ENCODE results near the gene SLC6A11.
A peak's percentile ranks its signal among the peaks of the same experiment; 100 is the strongest.

The SLC6A11 gene

GRCh38 chr3:10888518-10889090 lies 72.6 kb downstream of the SLC6A11 start:
- H3K36me3 ChIP-seq (ENCODE audit: low read depth) = no peaks in the 10 kb centered on the region
- peaks cover 8% of the 10 kb centered on the region for H3K9me3 ChIP-seq (ENCODE audit: severe bottlenecking)
- peaks cover 14% of the 10 kb centered on the region for H3K4me1 ChIP-seq (ENCODE audit: insufficient read depth, poor library complexity, severe bottlenecking)
- H3K27me3 ChIP-seq (ENCODE audit: insufficient read depth, poor library complexity, severe bottlenecking) = no peaks in the 10 kb centered on the region
- peak overlapping the region; percentile 75 for H3K27ac ChIP-seq (ENCODE audit: poor library complexity, severe bottlenecking)
- DNase-seq (ENCODE audit: low spot score) (no peak), ATAC-seq (ENCODE audit: low read depth) (peak; percentile 60)
- no peak for TF ChIP-seq CTCF (IDR thresholded peaks at IDR 0.05; ENCODE audit: poor library complexity, severe bottlenecking)
- H3K4me3 ChIP-seq (ENCODE audit: severe bottlenecking) = no peak overlapping the region

GRCh38 chr3:10889206-10889960 lies 73.4 kb downstream of the SLC6A11 start:
- DNase-seq (ENCODE audit: low spot score) = no peak
- Histone ChIP-seq H3K4me3 (ENCODE audit: severe bottlenecking) (no peak overlapping the region), H3K9me3 (ENCODE audit: severe bottlenecking) (peaks cover 8% of the 10 kb centered on the region), H3K4me1 (ENCODE audit: insufficient read depth, poor library complexity, severe bottlenecking) (peaks cover 14% of the 10 kb centered on the region), H3K27me3 (ENCODE audit: insufficient read depth, poor library complexity, severe bottlenecking) (no peaks in the 10 kb centered on the region), H3K36me3 (ENCODE audit: low read depth) (no peaks in the 10 kb centered on the region), H3K27ac (ENCODE audit: poor library complexity, severe bottlenecking) (peak overlapping the region; percentile 75)
- no peak for TF ChIP-seq CTCF (IDR thresholded peaks at IDR 0.05; ENCODE audit: poor library complexity, severe bottlenecking)
- ATAC-seq (ENCODE audit: low read depth) = no peak

GRCh38 chr3:10890665-10891064 lies 74.6 kb downstream of the SLC6A11 start:
- no peaks in the 10 kb centered on the region for H3K36me3 ChIP-seq (ENCODE audit: low read depth)
- peaks cover 8% of the 10 kb centered on the region for H3K9me3 ChIP-seq (ENCODE audit: severe bottlenecking)
- no peaks in the 10 kb centered on the region for H3K27me3 ChIP-seq (ENCODE audit: insufficient read depth, poor library complexity, severe bottlenecking)
- DNase-seq (ENCODE audit: low spot score) (no peak), ATAC-seq (ENCODE audit: low read depth) (no peak)
- no peak overlapping the region for H3K4me3 ChIP-seq (ENCODE audit: severe bottlenecking)
- peaks cover 14% of the 10 kb centered on the region for H3K4me1 ChIP-seq (ENCODE audit: insufficient read depth, poor library complexity, severe bottlenecking)
- no peak for TF ChIP-seq CTCF (IDR thresholded peaks at IDR 0.05; ENCODE audit: poor library complexity, severe bottlenecking)
- H3K27ac ChIP-seq (ENCODE audit: poor library complexity, severe bottlenecking) = no peak overlapping the region

GRCh38 chr3:10892622-10893021 lies 76.6 kb downstream of the SLC6A11 start:
- H3K9me3 ChIP-seq (ENCODE audit: severe bottlenecking) = peaks cover 8% of the 10 kb centered on the region
- no peak overlapping the region for H3K27ac ChIP-seq (ENCODE audit: poor library complexity, severe bottlenecking)
- peaks cover 14% of the 10 kb centered on the region for H3K4me1 ChIP-seq (ENCODE audit: insufficient read depth, poor library complexity, severe bottlenecking)
- DNase-seq (ENCODE audit: low spot score) = no peak
- H3K36me3 ChIP-seq (ENCODE audit: low read depth) = no peaks in the 10 kb centered on the region
- no peaks in the 10 kb centered on the region for H3K27me3 ChIP-seq (ENCODE audit: insufficient read depth, poor library complexity, severe bottlenecking)
- no peak for TF ChIP-seq CTCF (IDR thresholded peaks at IDR 0.05; ENCODE audit: poor library complexity, severe bottlenecking)
- no peak for ATAC-seq (ENCODE audit: low read depth)
- H3K4me3 ChIP-seq (ENCODE audit: severe bottlenecking) = no peak overlapping the region

Data from RWPE2 (cell line).